ENCODE data around the gene FKBP1A.
"Not testable (repeated sequence)": the region's sequence is repeated elsewhere in the genome, so short reads cannot be mapped to it uniquely, and the experiment has no call there.

FKBP1A gene

GRCh38 chr20:1401451-1401907, 8.6 kb upstream of the FKBP1A start:
- peaks cover 13% of the 10 kb centered on the region for H3K4me1 Mint-ChIP-seq
- TF ChIP-seq CTCF (IDR thresholded peaks at IDR 0.05; ENCODE audit: unreplicated experiment in 3 of 3) = no peak
- no peaks in the 10 kb centered on the region for H3K36me3 Mint-ChIP-seq (ENCODE audit: low read depth)
- peaks cover 20% of the 10 kb centered on the region for H3K27me3 Mint-ChIP-seq (ENCODE audit: low read depth)
- peak overlapping the region in 1 of 3 experiments; percentile 27 for H3K27ac Mint-ChIP-seq
- H3K9me3 Mint-ChIP-seq = no peaks in the 10 kb centered on the region
- no peak overlapping the region for H3K4me3 Mint-ChIP-seq

- Mint-ChIP-seq H3K27ac (peak overlapping the region; percentile 28 to 88 (median 46)), H3K4me1 (peaks cover 13% of the 10 kb centered on the region), H3K27me3 (ENCODE audit: low read depth) (peaks cover 27% of the 10 kb centered on the region)
- H3K4me3 Mint-ChIP-seq; H3K9me3 Mint-ChIP-seq; H3K36me3 Mint-ChIP-seq (ENCODE audit: low read depth): not testable (repeated sequence)
Observed at GRCh38 chr20:1399678-1400366, 7.0 kb upstream of the FKBP1A start.

- H3K27ac Mint-ChIP-seq = peak overlapping the region; percentile 84 to 88 (median 87)
- not testable (repeated sequence) for H3K9me3 Mint-ChIP-seq; H3K4me3 Mint-ChIP-seq; H3K36me3 Mint-ChIP-seq (ENCODE audit: low read depth)
- peaks cover 16% of the 10 kb centered on the region for H3K4me1 Mint-ChIP-seq
- peaks cover 35% of the 10 kb centered on the region for H3K27me3 Mint-ChIP-seq (ENCODE audit: low read depth)
Observed at GRCh38 chr20:1398185-1398584, 5.3 kb upstream of the FKBP1A start.

- H3K4me3 Mint-ChIP-seq = no peak overlapping the region
- no peaks in the 10 kb centered on the region for H3K9me3 Mint-ChIP-seq
- H3K27me3 Mint-ChIP-seq (ENCODE audit: low read depth) = peaks cover 35% of the 10 kb centered on the region
- no peaks in the 10 kb centered on the region for H3K36me3 Mint-ChIP-seq (ENCODE audit: low read depth)
- peak overlapping the region; percentile 84 to 88 (median 87) for H3K27ac Mint-ChIP-seq
- peaks cover 18% of the 10 kb centered on the region for H3K4me1 Mint-ChIP-seq
- TF ChIP-seq CTCF (IDR thresholded peaks at IDR 0.05; ENCODE audit: unreplicated experiment in 3 of 3) = no peak
Observed at GRCh38 chr20:1397710-1398109, 4.9 kb upstream of the FKBP1A start.

DNA sequence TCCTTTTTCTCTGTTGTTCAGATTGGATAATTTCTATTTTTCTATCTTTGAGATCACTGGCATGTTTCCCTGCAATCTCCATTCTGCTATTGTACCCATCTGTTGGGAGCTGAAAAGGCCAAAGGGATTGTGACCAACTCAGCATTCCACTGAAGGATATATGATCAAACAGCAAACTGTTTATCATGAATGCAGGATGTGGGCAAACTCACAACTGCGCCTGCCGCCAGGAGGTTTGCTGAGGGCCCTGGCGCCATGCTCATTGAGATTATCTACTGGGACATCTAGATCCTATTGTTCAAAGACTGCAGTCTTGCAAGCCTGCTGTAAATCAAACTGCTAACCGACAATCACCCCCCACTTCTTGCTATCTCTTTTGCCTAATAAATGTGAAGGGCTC, 3.8 kb upstream of the FKBP1A start:
- H3K4me1 Mint-ChIP-seq = peaks cover 23% of the 10 kb centered on the region
- H3K27ac Mint-ChIP-seq = peak overlapping the region in 1 of 3 experiments; percentile 48

GRCh38 chr20:1396264-1396663, 3.4 kb upstream of the FKBP1A start:
- Mint-ChIP-seq H3K9me3 (no peaks in the 10 kb centered on the region), H3K27me3 (ENCODE audit: low read depth) (peaks cover 31% of the 10 kb centered on the region), H3K27ac (peak overlapping the region in 1 of 3 experiments; percentile 48), H3K4me1 (peaks cover 28% of the 10 kb centered on the region), H3K36me3 (ENCODE audit: low read depth) (no peaks in the 10 kb centered on the region), H3K4me3 (no peak overlapping the region)
- TF ChIP-seq CTCF (IDR thresholded peaks at IDR 0.05; ENCODE audit: unreplicated experiment in 3 of 3) = no peak

More for the DNA sequence above, 3.8 kb upstream of the FKBP1A start:
- TF ChIP-seq CTCF (IDR thresholded peaks at IDR 0.05; ENCODE audit: unreplicated experiment in 3 of 3) = no peak
- H3K9me3 Mint-ChIP-seq = no peaks in the 10 kb centered on the region
- no peaks in the 10 kb centered on the region for H3K36me3 Mint-ChIP-seq (ENCODE audit: low read depth)
- H3K4me3 Mint-ChIP-seq = peak overlapping the region in 1 of 3 experiments; percentile 23
- peaks cover 31% of the 10 kb centered on the region for H3K27me3 Mint-ChIP-seq (ENCODE audit: low read depth)

DNA sequence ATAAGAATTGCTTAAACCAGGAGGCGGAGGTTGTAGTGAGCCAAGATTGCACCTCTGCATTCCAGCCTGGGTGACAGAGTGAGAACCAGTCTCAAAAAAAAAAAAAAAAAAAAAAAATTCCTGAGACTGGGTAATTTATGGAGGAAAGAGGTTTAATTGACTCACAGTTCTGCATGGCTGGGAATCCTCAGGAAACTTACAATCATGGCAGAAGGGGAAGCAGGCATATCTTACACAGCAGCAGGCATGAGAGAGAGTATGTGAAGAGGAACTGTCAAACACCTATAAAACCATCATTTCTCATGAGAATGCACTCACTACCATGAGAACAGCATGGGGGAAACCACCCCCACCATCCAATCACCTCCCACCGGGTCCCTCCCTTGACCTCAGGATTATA, 1.8 kb upstream of the FKBP1A start:
- Mint-ChIP-seq H3K27ac (no peak overlapping the region), H3K27me3 (ENCODE audit: low read depth) (peaks cover 31% of the 10 kb centered on the region), H3K4me3 (peak overlapping the region in 2 of 3 experiments; percentile 69 to 71), H3K9me3 (no peaks in the 10 kb centered on the region), H3K36me3 (ENCODE audit: low read depth) (no peaks in the 10 kb centered on the region), H3K4me1 (peaks cover 36% of the 10 kb centered on the region)
- TF ChIP-seq CTCF (IDR thresholded peaks at IDR 0.05; ENCODE audit: unreplicated experiment in 3 of 3) = no peak

Data from nephron (organoid).